Kidney epithelial cell (primary cell): ENCODE results near the gene PCNT. TPM values are rescaled to one million over a fixed set of nuclear protein-coding genes. Genes with fewer than 3 reads are reported as not detected.

Source experiments
- DNase-seq: peaks from one replicate; pipeline ENCODE4 v3.0.0-alpha.2; 2010; ENCODE audit warnings: low read depth
- H3K27me3 ChIP-seq: 2 replicates; pipeline ENCODE4 v1.6.0; 2011; ENCODE audit warnings: low read length; ENCODE audit not compliant: control insufficient read depth, insufficient read depth
- H3K36me3 ChIP-seq: 2 replicates; pipeline ENCODE4 v1.5.1; 2011; ENCODE audit warnings: low read length; ENCODE audit not compliant: control insufficient read depth, insufficient read depth
- H3K4me3 ChIP-seq: 2 replicates; pipeline ENCODE4 v1.5.1; 2011; ENCODE audit warnings: low read depth, mild to moderate bottlenecking, control low read depth, low read length
- CTCF ChIP-seq: IDR thresholded peaks from 2 replicates; pipeline ENCODE4 v1.5.1; 2011; ENCODE audit warnings: mild to moderate bottlenecking, moderate library complexity, low read length, control low read depth, inconsistent platforms; ENCODE audit not compliant: insufficient read depth, poor library complexity, severe bottlenecking
- total RNA-seq: library from RNA; depleted of rRNA; stranded (reverse); fragments of >200 nt; gene quantifications from 2 replicates; pipeline ENCODE4 v1.2.3, GENCODE V29; 2015

Gene PCNT
- total RNA-seq, 1 donor from 2014 or later: 22.2 TPM

GRCh38 chr21:46334351-46335140 lies 10.6 kb downstream of the PCNT start:
- DNase-seq: no peak
- H3K27me3 ChIP-seq: no peaks in the 10 kb centered on the region
- peaks cover 3% of the 10 kb centered on the region for H3K36me3 ChIP-seq
- TF ChIP-seq CTCF: no peak
- no peak overlapping the region for H3K4me3 ChIP-seq

GRCh38 chr21:46336603-46337002 lies 12.6 kb downstream of the PCNT start:
- DNase-seq: no peak
- H3K27me3 ChIP-seq: no peaks in the 10 kb centered on the region
- no peak overlapping the region for H3K4me3 ChIP-seq
- TF ChIP-seq CTCF: no peak
- H3K36me3 ChIP-seq: peaks cover 1% of the 10 kb centered on the region

GRCh38 chr21:46340998-46341397 lies 17.0 kb downstream of the PCNT start:
- DNase-seq: no peak
- Histone ChIP-seq H3K36me3 (peaks cover 1% of the 10 kb centered on the region), H3K27me3 (no peaks in the 10 kb centered on the region), H3K4me3 (no peak overlapping the region)
- no peak for TF ChIP-seq CTCF

GRCh38 chr21:46344219-46344915 lies 20.4 kb downstream of the PCNT start:
- Histone ChIP-seq H3K36me3 (no peaks in the 10 kb centered on the region), H3K27me3 (no peaks in the 10 kb centered on the region), H3K4me3 (no peak overlapping the region)
- no peak for TF ChIP-seq CTCF
- DNase-seq: no peak

GRCh38 chr21:46345861-46346260 lies 21.9 kb downstream of the PCNT start:
- Histone ChIP-seq H3K4me3 (no peak overlapping the region), H3K27me3 (no peaks in the 10 kb centered on the region), H3K36me3 (no peaks in the 10 kb centered on the region)
- TF ChIP-seq CTCF: no peak
- no peak for DNase-seq
